Germinal center (tissue), 1 donor: ENCODE results near the gene SAFB.
A peak's percentile ranks its signal among the peaks of the same experiment; 100 is the strongest.

ENCODE experiments used
- DNase-seq: peaks from one replicate; pipeline ENCODE4 v3.0.0; 2012; ENCODE audit warnings: mixed read lengths, low spot score

SAFB gene

GRCh38 chr19:5666921-5667610 is 44.2 kb downstream of the SAFB start:
- no peak for DNase-seq

- DNase-seq, result no peak
These were observed 44.9 kb downstream of the SAFB start for GRCh38 chr19:5667751-5668271.

GRCh38 chr19:5669212-5669611 is 46.3 kb downstream of the SAFB start:
- DNase-seq, result no peak

- DNase-seq, result no peak
These were observed 48.7 kb downstream of the SAFB start for GRCh38 chr19:5671600-5671999.

GRCh38 chr19:5672708-5673459 is 50.0 kb downstream of the SAFB start:
- DNase-seq, result no peak

GRCh38 chr19:5673752-5674151 is 50.9 kb downstream of the SAFB start:
- DNase-seq, result no peak

- no peak for DNase-seq
These were observed 51.8 kb downstream of the SAFB start for GRCh38 chr19:5674714-5675113.

- no peak for DNase-seq
These were observed 53.4 kb downstream of the SAFB start for GRCh38 chr19:5676105-5676771.

GRCh38 chr19:5676772-5677105 is 53.9 kb downstream of the SAFB start:
- no peak for DNase-seq

- DNase-seq, result no peak
These were observed 54.3 kb downstream of the SAFB start for GRCh38 chr19:5677136-5677535.

GRCh38 chr19:5677580-5677979 is 54.7 kb downstream of the SAFB start:
- no peak for DNase-seq

- no peak for DNase-seq
These were observed 55.3 kb downstream of the SAFB start for GRCh38 chr19:5678071-5678718.

- no peak for DNase-seq
These were observed 56.6 kb downstream of the SAFB start for GRCh38 chr19:5679289-5680083.

- no peak for DNase-seq
These were observed 57.2 kb downstream of the SAFB start for GRCh38 chr19:5680084-5680436.

GRCh38 chr19:5680437-5681368 is 57.8 kb downstream of the SAFB start, which contains the start of the genes HSD11B1L and MICOS13:
TSS of gene HSD11B1L (plus strand) at chr19:5681027. CDS start at chr19:5684833, 3,806 bp downstream.
TSS of gene MICOS13 (minus strand) at chr19:5680516. CDS start at chr19:5680486, 30 bp downstream.
- DNase-seq, result peak; percentile 95

GRCh38 chr19:5681391-5682106 is 58.7 kb downstream of the SAFB start:
- no peak for DNase-seq

GRCh38 chr19:5682107-5682482 is 59.2 kb downstream of the SAFB start:
- no peak for DNase-seq

GRCh38 chr19:5683177-5683886 is 60.4 kb downstream of the SAFB start:
- no peak for DNase-seq
